GM23338 (cell line): Measurements from ENCODE around the gene ASCL2. TPM values are rescaled to one million over a fixed set of nuclear protein-coding genes. Genes with fewer than 3 reads are reported as not detected.

Source experiments
- ETS1 ChIP-seq: IDR thresholded peaks from 2 replicates; pipeline ENCODE4 v1.6.1; 2016; ENCODE audit warnings: antibody characterized with exemption
- EZH2 ChIP-seq: fragments of 200-600 bp; sonication (generic); IDR thresholded peaks from one replicate; pipeline ENCODE4 v1.8.0; 2017; ENCODE audit warnings: antibody characterized with exemption, mild to moderate bottlenecking, low read depth; ENCODE audit not compliant: unreplicated experiment
- NANOG ChIP-seq: IDR thresholded peaks from 2 replicates; pipeline ENCODE4 v1.6.1; 2016; ENCODE audit warnings: antibody characterized with exemption, borderline replicate concordance
- STAT1 ChIP-seq: IDR thresholded peaks from one replicate; pipeline ENCODE4 v1.6.1; 2016; ENCODE audit warnings: antibody characterized with exemption; ENCODE audit not compliant: unreplicated experiment
- ZNF331 ChIP-seq: fragments of 250-450 bp; sonication (Bioruptor Pico); IDR thresholded peaks from 2 replicates; pipeline ENCODE4 v1.5.0; 2020; ENCODE audit warnings: low read depth, mild to moderate bottlenecking, moderate library complexity
- polyA plus RNA-seq: library from polyadenylated mRNA; unstranded; fragments of >200 nt; fragmentation: Nextera tagmentation; extraction: Ambion mirVana; gene quantifications from 2 replicates; pipeline ENCODE4 v1.2.1, GENCODE V29; 2016
- total RNA-seq: library from RNA; depleted of rRNA; stranded (reverse); fragments of >200 nt; shearing (Covaris generic); gene quantifications from 2 replicates; pipeline ENCODE4 v1.2.3, GENCODE V29; 2014
- TF ChIP-seq, protein P1 (sequence below): fragments of 250-450 bp; sonication (Bioruptor Pico); IDR thresholded peaks from 2 replicates; pipeline ENCODE4 v1.5.0; 2020; ENCODE audit warnings: mild to moderate bottlenecking, moderate library complexity

The ASCL2 gene
- total and polyA plus RNA-seq, 2 experiments from 2014 or later = 0.57 to 1.6 TPM

DNA sequence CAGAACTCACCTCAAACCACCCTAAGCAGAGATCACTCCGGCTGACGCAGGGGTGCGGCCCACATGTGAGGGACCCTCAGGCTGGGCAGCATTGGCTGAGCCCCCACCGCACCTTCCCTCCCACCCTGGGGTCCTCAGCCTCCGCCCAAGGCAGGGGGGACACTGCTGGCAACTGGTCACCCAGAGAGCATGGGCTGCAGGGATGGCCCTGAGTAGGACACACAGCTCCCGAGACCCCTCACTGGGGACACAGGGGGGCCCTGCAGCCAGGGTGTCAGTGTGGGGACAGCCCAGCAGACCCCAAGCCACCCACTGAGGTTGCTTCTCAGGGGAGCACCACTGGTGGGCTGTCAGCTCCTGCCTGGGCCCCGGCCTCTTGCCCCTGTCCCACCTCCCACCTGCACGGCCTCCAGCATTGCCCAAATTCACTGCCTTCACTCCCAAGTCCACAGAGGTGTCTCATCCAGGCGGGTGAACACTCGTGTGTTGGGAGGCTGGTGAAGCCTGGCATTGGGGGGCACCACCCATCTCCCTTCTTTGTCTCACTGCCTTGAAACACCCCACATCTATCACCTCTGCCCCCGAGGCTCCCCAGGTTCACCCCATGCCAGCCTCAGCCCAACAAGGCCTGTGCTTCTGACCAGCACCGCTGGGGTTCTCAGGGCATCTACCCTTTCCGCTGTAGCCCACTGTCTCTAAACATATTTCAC, 26.7 kb upstream of the ASCL2 start (continued):
- TF ChIP-seq ETS1 (no peak), STAT1 (no peak), NANOG (no peak), ZNF331 (CRISPR knock-in tag) (no peak), EZH2 (no peak)
- TF ChIP-seq, protein P1, sequence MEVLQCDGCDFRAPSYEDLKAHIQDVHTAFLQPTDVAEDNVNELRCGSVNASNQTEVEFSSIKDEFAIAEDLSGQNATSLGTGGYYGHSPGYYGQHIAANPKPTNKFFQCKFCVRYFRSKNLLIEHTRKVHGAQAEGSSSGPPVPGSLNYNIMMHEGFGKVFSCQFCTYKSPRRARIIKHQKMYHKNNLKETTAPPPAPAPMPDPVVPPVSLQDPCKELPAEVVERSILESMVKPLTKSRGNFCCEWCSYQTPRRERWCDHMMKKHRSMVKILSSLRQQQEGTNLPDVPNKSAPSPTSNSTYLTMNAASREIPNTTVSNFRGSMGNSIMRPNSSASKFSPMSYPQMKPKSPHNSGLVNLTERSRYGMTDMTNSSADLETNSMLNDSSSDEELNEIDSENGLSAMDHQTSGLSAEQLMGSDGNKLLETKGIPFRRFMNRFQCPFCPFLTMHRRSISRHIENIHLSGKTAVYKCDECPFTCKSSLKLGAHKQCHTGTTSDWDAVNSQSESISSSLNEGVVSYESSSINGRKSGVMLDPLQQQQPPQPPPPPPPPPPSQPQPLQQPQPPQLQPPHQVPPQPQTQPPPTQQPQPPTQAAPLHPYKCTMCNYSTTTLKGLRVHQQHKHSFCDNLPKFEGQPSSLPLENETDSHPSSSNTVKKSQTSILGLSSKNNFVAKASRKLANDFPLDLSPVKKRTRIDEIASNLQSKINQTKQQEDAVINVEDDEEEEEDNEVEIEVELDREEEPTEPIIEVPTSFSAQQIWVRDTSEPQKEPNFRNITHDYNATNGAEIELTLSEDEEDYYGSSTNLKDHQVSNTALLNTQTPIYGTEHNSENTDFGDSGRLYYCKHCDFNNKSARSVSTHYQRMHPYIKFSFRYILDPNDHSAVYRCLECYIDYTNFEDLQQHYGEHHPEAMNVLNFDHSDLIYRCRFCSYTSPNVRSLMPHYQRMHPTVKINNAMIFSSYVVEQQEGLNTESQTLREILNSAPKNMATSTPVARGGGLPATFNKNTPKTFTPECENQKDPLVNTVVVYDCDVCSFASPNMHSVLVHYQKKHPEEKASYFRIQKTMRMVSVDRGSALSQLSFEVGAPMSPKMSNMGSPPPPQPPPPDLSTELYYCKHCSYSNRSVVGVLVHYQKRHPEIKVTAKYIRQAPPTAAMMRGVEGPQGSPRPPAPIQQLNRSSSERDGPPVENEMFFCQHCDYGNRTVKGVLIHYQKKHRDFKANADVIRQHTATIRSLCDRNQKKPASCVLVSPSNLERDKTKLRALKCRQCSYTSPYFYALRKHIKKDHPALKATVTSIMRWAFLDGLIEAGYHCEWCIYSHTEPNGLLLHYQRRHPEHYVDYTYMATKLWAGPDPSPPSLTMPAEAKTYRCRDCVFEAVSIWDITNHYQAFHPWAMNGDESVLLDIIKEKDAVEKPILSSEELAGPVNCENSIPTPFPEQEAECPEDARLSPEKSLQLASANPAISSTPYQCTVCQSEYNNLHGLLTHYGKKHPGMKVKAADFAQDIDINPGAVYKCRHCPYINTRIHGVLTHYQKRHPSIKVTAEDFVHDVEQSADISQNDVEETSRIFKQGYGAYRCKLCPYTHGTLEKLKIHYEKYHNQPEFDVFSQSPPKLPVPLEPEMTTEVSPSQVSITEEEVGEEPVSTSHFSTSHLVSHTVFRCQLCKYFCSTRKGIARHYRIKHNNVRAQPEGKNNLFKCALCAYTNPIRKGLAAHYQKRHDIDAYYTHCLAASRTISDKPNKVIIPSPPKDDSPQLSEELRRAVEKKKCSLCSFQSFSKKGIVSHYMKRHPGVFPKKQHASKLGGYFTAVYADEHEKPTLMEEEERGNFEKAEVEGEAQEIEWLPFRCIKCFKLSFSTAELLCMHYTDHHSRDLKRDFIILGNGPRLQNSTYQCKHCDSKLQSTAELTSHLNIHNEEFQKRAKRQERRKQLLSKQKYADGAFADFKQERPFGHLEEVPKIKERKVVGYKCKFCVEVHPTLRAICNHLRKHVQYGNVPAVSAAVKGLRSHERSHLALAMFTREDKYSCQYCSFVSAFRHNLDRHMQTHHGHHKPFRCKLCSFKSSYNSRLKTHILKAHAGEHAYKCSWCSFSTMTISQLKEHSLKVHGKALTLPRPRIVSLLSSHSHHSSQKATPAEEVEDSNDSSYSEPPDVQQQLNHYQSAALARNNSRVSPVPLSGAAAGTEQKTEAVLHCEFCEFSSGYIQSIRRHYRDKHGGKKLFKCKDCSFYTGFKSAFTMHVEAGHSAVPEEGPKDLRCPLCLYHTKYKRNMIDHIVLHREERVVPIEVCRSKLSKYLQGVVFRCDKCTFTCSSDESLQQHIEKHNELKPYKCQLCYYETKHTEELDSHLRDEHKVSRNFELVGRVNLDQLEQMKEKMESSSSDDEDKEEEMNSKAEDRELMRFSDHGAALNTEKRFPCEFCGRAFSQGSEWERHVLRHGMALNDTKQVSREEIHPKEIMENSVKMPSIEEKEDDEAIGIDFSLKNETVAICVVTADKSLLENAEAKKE (CRISPR knock-in tag) = no peak
